ENCODE results near the gene ZNF428. TPM values are rescaled to one million over a fixed set of nuclear protein-coding genes. Genes with fewer than 3 reads are reported as not detected.

ZNF428 gene
- total RNA-seq, 1 experiment from 2014 or later, result 39.6 TPM

- H3K4me1 ChIP-seq (ENCODE audit: control insufficient read depth in 1 of 2, insufficient read depth in 2 of 2, low read length in 2 of 2), result peaks cover 0 to 4% of the 10 kb centered on the region in 2 experiments; a peak in 1 of 4 replicates
- no TSS peak for BruUV-seq (replicated peaks)
- POLR2A ChIA-PET, result interaction anchor here (1.6 kb wide), 1 partner anchor 10 kb away, joined by 5 read pairs; no protein-coding TSS in a partner anchor
- H4K20me1 ChIP-seq (ENCODE audit: insufficient read depth), result no peaks in the 10 kb centered on the region
- no peak overlapping the region for H2AFZ ChIP-seq (ENCODE audit: low read depth, low read length, poor library complexity, severe bottlenecking)
- CTCF ChIA-PET, result no interaction called here
- H3K79me2 ChIP-seq (ENCODE audit: insufficient read depth, low read length), result no peaks in the 10 kb centered on the region
- no peaks in the 10 kb centered on the region for H3K36me3 ChIP-seq (ENCODE audit: control insufficient read depth in 1 of 2, insufficient read depth in 2 of 2, low read length in 2 of 2)
- no peak overlapping the region for H3K4me3 ChIP-seq (replicated peaks in 1 of 2; ENCODE audit: low read depth in 1 of 2, low read length in 2 of 2)
- no peak for TF ChIP-seq ZFX (IDR thresholded peaks at IDR 0.05)
- TF ChIP-seq EZH2 (IDR thresholded peaks at IDR 0.05), result no peak
- TF ChIP-seq POLR2AphosphoS5 (IDR thresholded peaks at IDR 0.05; ENCODE audit: low read depth, low read length), result no peak
- TF ChIP-seq YY1 (IDR thresholded peaks at IDR 0.05; ENCODE audit: extremely low read depth, insufficient replicate concordance, low read depth, low read length), result no peak
- TF ChIP-seq, protein P1, sequence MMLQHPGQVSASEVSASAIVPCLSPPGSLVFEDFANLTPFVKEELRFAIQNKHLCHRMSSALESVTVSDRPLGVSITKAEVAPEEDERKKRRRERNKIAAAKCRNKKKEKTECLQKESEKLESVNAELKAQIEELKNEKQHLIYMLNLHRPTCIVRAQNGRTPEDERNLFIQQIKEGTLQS (IDR thresholded peaks at IDR 0.05), result no peak
- no peak for TF ChIP-seq ELF1 (IDR thresholded peaks at IDR 0.05; ENCODE audit: borderline replicate concordance, low read depth)
- TF ChIP-seq SIN3A (IDR thresholded peaks at IDR 0.05; ENCODE audit: low read depth), result no peak
- TF ChIP-seq CTCF (IDR thresholded peaks at IDR 0.05 in 2 of 3, conservative IDR thresholded peaks at IDR 0.05 in 1 of 3; ENCODE audit: borderline replicate concordance in 1 of 3, insufficient read depth in 1 of 3, low read depth in 2 of 3, low read length in 2 of 3), result no peak
- TF ChIP-seq ZNF274 (IDR thresholded peaks at IDR 0.05; ENCODE audit: low read depth, low read length), result no peak
- TF ChIP-seq, protein P2, sequence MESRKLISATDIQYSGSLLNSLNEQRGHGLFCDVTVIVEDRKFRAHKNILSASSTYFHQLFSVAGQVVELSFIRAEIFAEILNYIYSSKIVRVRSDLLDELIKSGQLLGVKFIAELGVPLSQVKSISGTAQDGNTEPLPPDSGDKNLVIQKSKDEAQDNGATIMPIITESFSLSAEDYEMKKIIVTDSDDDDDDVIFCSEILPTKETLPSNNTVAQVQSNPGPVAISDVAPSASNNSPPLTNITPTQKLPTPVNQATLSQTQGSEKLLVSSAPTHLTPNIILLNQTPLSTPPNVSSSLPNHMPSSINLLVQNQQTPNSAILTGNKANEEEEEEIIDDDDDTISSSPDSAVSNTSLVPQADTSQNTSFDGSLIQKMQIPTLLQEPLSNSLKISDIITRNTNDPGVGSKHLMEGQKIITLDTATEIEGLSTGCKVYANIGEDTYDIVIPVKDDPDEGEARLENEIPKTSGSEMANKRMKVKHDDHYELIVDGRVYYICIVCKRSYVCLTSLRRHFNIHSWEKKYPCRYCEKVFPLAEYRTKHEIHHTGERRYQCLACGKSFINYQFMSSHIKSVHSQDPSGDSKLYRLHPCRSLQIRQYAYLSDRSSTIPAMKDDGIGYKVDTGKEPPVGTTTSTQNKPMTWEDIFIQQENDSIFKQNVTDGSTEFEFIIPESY (IDR thresholded peaks at IDR 0.05; ENCODE audit: extremely low read depth, insufficient replicate concordance, low read length), result no peak
- no peak overlapping the region for H3K9ac ChIP-seq (ENCODE audit: low read length)
- intact Hi-C loops (cut with micrococcal nuclease), result no loop called here
- H3K9me3 ChIP-seq (ENCODE audit: control insufficient read depth in 1 of 2, insufficient read depth in 1 of 2, low read depth in 1 of 2, low read length in 2 of 2), result no peaks in the 10 kb centered on the region
- no peak overlapping the region for H3K4me2 ChIP-seq (ENCODE audit: low read length)
- DNase-seq (ENCODE audit: low read depth, low spot score) (no peak), ATAC-seq (no peak)
- H3K27ac ChIP-seq (ENCODE audit: low read depth, low read length), result no peak overlapping the region
- no peaks in the 10 kb centered on the region for H3K27me3 ChIP-seq (ENCODE audit: insufficient read depth, low read length)
- H3K9me2 ChIP-seq (ENCODE audit: insufficient read depth), result no peaks in the 10 kb centered on the region
- RAD21 ChIA-PET (ENCODE audit: low non-redundant PET in 1 of 2, low total read pairs in 2 of 2, uncharacterized antibody in 2 of 2, unreplicated experiment in 2 of 2), result no interaction called here
These were observed 34.9 kb downstream of the ZNF428 start for GRCh38 chr19:43584484-43584883.

Measured in HCT116 (cell line).